K562 (cell line): Measurements from ENCODE around the gene TMEM116. TPM values are rescaled to one million over a fixed set of nuclear protein-coding genes. Genes with fewer than 3 reads are reported as not detected.

ENCODE experiments used
- ASH1L ChIP-seq: fragments of 450-650 bp; IDR thresholded peaks from 2 replicates; pipeline ENCODE4 v1.6.1; 2018; ENCODE audit warnings: borderline replicate concordance, mild to moderate bottlenecking, low read depth; ENCODE audit not compliant: partially characterized antibody
- CBX8 ChIP-seq: fragments of 200-600 bp; sonication (generic); IDR thresholded peaks from 2 replicates; pipeline ENCODE4 v1.6.1; 2012; ENCODE audit warnings: borderline replicate concordance, mixed run types, low read depth, mild to moderate bottlenecking, moderate library complexity, mixed read lengths, low read length, control low read depth, inconsistent platforms; ENCODE audit not compliant: poor library complexity, severe bottlenecking; ENCODE audit errors: extremely low read depth
- CREB1 ChIP-seq, 2 experiments: sonication (generic) in 1 of 2; formaldehyde crosslinking in 1 of 2; IDR thresholded peaks; 2 replicates each; pipeline versions ENCODE4 v1.6.1 to v1.8.0; 2012 to 2022; ENCODE audit warnings: inconsistent platforms in 1 of 2, mild to moderate bottlenecking in 1 of 2, missing genetic modification reagents in 1 of 2, moderate library complexity in 1 of 2
- EP400 ChIP-seq: fragments of 450-650 bp; IDR thresholded peaks from 2 replicates; pipeline ENCODE4 v1.6.1; 2017; ENCODE audit warnings: antibody characterized with exemption, mild to moderate bottlenecking, moderate library complexity
- GABPB2 ChIP-seq: fragments of 250-450 bp; sonication (Bioruptor Pico); conservative IDR thresholded peaks from 2 replicates; pipeline ENCODE4 v1.5.1; 2021; ENCODE audit warnings: mild to moderate bottlenecking
- HDAC3 ChIP-seq: fragments of 450-650 bp; IDR thresholded peaks from 2 replicates; pipeline ENCODE4 v1.6.1; 2018; ENCODE audit warnings: borderline replicate concordance, mild to moderate bottlenecking, moderate library complexity; ENCODE audit not compliant: partially characterized antibody
- HLTF ChIP-seq: fragments of 450-650 bp; IDR thresholded peaks from 2 replicates; pipeline ENCODE4 v1.6.1; 2016
- HNRNPH1 ChIP-seq: fragments of 200-400 bp; formaldehyde crosslinking; optimal IDR thresholded peaks from 2 replicates; pipeline ENCODE3; 2017; ENCODE audit warnings: low read depth, mild to moderate bottlenecking, low read length, moderate library complexity
- NFE2L1 ChIP-seq: fragments of 450-650 bp; IDR thresholded peaks from 2 replicates; pipeline ENCODE4 v1.6.1; 2016; ENCODE audit warnings: missing genetic modification characterization, low read depth, mild to moderate bottlenecking, missing compliant biosample characterization, moderate library complexity, borderline replicate concordance
- NR2C1 ChIP-seq, 2 experiments: fragments of 450-650 bp; IDR thresholded peaks; 2 replicates each; pipeline ENCODE4 v1.6.1; 2017; ENCODE audit warnings: mild to moderate bottlenecking in 2 of 2, antibody characterized with exemption in 1 of 2, inconsistent platforms in 1 of 2, missing compliant biosample characterization in 1 of 2, missing genetic modification characterization in 1 of 2
- NR2F6 ChIP-seq: fragments of 450-650 bp; formaldehyde crosslinking; IDR thresholded peaks from 2 replicates; pipeline ENCODE4 v1.4.0; 2020; ENCODE audit warnings: mild to moderate bottlenecking
- PRMT5 ChIP-seq: sonication (generic); formaldehyde crosslinking; IDR thresholded peaks from 2 replicates; pipeline ENCODE4 v1.5.0; 2020; ENCODE audit warnings: missing genetic modification reagents
- PTTG1 ChIP-seq: fragments of 450-650 bp; IDR thresholded peaks from 2 replicates; pipeline ENCODE4 v1.6.1; 2016; ENCODE audit warnings: low read depth, mild to moderate bottlenecking, missing genetic modification characterization, missing compliant biosample characterization
- SAP30 ChIP-seq: fragments of 200-600 bp; sonication (generic); IDR thresholded peaks from 2 replicates; pipeline ENCODE4 v1.6.1; 2012; ENCODE audit warnings: borderline replicate concordance, low read depth, mild to moderate bottlenecking, moderate library complexity, low read length, control low read depth, inconsistent platforms; ENCODE audit not compliant: insufficient read depth, poor library complexity, severe bottlenecking
- SREBF1 ChIP-seq: fragments of 150-350 bp; IDR thresholded peaks from 2 replicates; pipeline ENCODE4 v1.6.1; 2014; ENCODE audit warnings: antibody characterized with exemption, low read depth, low read length, borderline replicate concordance
- TAL1 ChIP-seq: fragments of 450-650 bp; IDR thresholded peaks from 2 replicates; pipeline ENCODE4 v1.6.1; 2016; ENCODE audit warnings: mild to moderate bottlenecking
- TEAD1 ChIP-seq, 2 experiments: fragments of 450-650 bp in 1 of 2; sonication (generic) in 1 of 2; formaldehyde crosslinking; IDR thresholded peaks; 2 replicates each; pipeline versions ENCODE4 v1.4.0 to v1.8.0; 2020 to 2022; ENCODE audit warnings: mild to moderate bottlenecking in 2 of 2, missing genetic modification reagents in 1 of 2
- TSC22D4 ChIP-seq: fragments of 450-650 bp; IDR thresholded peaks from 2 replicates; pipeline ENCODE4 v1.6.1; 2016; ENCODE audit warnings: missing genetic modification characterization, missing biosample characterization, control low read depth
- XRCC3 ChIP-seq: fragments of 450-650 bp; IDR thresholded peaks from 2 replicates; pipeline ENCODE4 v1.6.1; 2017; ENCODE audit warnings: mild to moderate bottlenecking, moderate library complexity
- ZBTB33 ChIP-seq: sonication (generic); formaldehyde crosslinking; IDR thresholded peaks from 2 replicates; pipeline ENCODE4 v1.8.1; 2023; ENCODE audit warnings: mild to moderate bottlenecking, missing genetic modification reagents
- ZNF146 ChIP-seq: IDR thresholded peaks from one replicate; pipeline ENCODE4 v1.6.1; 2018; ENCODE audit warnings: missing compliant biosample characterization; ENCODE audit not compliant: unreplicated experiment
- ZNF324 ChIP-seq: fragments of 250-450 bp; sonication (Bioruptor Pico); IDR thresholded peaks from 2 replicates; pipeline ENCODE4 v1.4.0; 2020; ENCODE audit warnings: mild to moderate bottlenecking
- polyA plus RNA-seq, 8 experiments: library from polyadenylated mRNA; depleted of rRNA in 4 of 8; stranded (reverse) in 5 of 8; unstranded in 3 of 8; fragments of >200 nt; fragmentation: Nextera tagmentation in 2 of 8; fragmentation: Illumina TruSeq in 1 of 8; extraction: Ambion mirVana in 2 of 8; extraction: Trizol in 1 of 8; gene quantifications; 2 replicates each; pipeline versions ENCODE4 v1.2.1 to v1.2.3, GENCODE V29; 2011 to 2014; ENCODE audit warnings: inconsistent platforms in 1 of 8, missing spikeins in 1 of 8
- total RNA-seq, 7 experiments: library from RNA; depleted of rRNA in 6 of 7; stranded (reverse); fragments of >200 nt in 6 of 7; fragmentation: Illumina TruSeq in 2 of 7; extraction: Trizol in 2 of 7; gene quantifications; 2 replicates each; pipeline versions ENCODE4 v1.2.1 to v1.2.3, GENCODE V29; 2011 to 2021; ENCODE audit warnings: low replicate concordance in 1 of 7
- TF ChIP-seq, protein P1 (sequence below): fragments of 250-450 bp; sonication (Bioruptor Pico); IDR thresholded peaks from 2 replicates; pipeline ENCODE4 v1.5.0; 2020; ENCODE audit warnings: mild to moderate bottlenecking, borderline replicate concordance

The TMEM116 gene
- total and polyA plus RNA-seq, 9 of the 15 experiments (the other 6 are each of a cell fraction or from before 2014, with no cell fraction given): 5.2 to 78.6 (median 13.9) TPM

GRCh38 chr12:112012775-112013600, at the start of gene TMEM116, which contains the start of gene ERP29 (continued):
- no peak for TF ChIP-seq GABPB2 (CRISPR knock-in tag)
- no peak for TF ChIP-seq ZNF146 (CRISPR knock-in tag)
- no peak for TF ChIP-seq NFE2L1 (tag)
- TF ChIP-seq TSC22D4 (tag): no peak
- TF ChIP-seq HDAC3: peak; percentile 56
- peak; percentile 85 for TF ChIP-seq EP400
- TF ChIP-seq SAP30: no peak
- TF ChIP-seq HLTF: peak; percentile 84
- TF ChIP-seq SREBF1: peak; percentile 82; the same call in 1 of the 2 replicates
- TF ChIP-seq ZNF324: no peak; the same call in 1 of the 2 replicates
- TF ChIP-seq HNRNPH1: no peak
- TF ChIP-seq, protein P1, sequence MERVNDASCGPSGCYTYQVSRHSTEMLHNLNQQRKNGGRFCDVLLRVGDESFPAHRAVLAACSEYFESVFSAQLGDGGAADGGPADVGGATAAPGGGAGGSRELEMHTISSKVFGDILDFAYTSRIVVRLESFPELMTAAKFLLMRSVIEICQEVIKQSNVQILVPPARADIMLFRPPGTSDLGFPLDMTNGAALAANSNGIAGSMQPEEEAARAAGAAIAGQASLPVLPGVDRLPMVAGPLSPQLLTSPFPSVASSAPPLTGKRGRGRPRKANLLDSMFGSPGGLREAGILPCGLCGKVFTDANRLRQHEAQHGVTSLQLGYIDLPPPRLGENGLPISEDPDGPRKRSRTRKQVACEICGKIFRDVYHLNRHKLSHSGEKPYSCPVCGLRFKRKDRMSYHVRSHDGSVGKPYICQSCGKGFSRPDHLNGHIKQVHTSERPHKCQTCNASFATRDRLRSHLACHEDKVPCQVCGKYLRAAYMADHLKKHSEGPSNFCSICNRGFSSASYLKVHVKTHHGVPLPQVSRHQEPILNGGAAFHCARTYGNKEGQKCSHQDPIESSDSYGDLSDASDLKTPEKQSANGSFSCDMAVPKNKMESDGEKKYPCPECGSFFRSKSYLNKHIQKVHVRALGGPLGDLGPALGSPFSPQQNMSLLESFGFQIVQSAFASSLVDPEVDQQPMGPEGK: no peak
- TF ChIP-seq CREB1 (IDR thresholded peaks at IDR 0.05): peak; percentile 36
- peak; percentile 50 for TF ChIP-seq CREB1 (CRISPR knock-in tag; IDR thresholded peaks at IDR 0.05)
- 0 out of 2 replicates have a peak, but pooled peaks have one; percentile 8 for TF ChIP-seq ZBTB33
- TF ChIP-seq PTTG1 (tag): no peak
- no peak for TF ChIP-seq CBX8
- no peak for TF ChIP-seq NR2F6 (CRISPR knock-in tag)
- no peak for TF ChIP-seq XRCC3
- peak; percentile 64; the same call in 1 of the 2 replicates for TF ChIP-seq NR2C1 (IDR thresholded peaks at IDR 0.05)
- peak; percentile 51; the same call in 1 of the 2 replicates for TF ChIP-seq NR2C1 (tag; IDR thresholded peaks at IDR 0.05)
- no peak; the same call in 1 of the 2 replicates for TF ChIP-seq TAL1
- TF ChIP-seq PRMT5 (CRISPR knock-in tag): no peak
- TF ChIP-seq ASH1L: no peak
- peak; percentile 53 to 75; a peak in 3 of 4 replicates for TF ChIP-seq TEAD1 (CRISPR knock-in tag; IDR thresholded peaks at IDR 0.05)
